ENCODE measurements around the gene TCP1.
"Not testable (repeated sequence)": the region's sequence is repeated elsewhere in the genome, so short reads cannot be mapped to it uniquely, and the experiment has no call there.

The TCP1 gene

GRCh38 chr6:159816775-159817174 lies 27.4 kb upstream of the TCP1 start:
- not testable (repeated sequence) for DNase-seq

DNA sequence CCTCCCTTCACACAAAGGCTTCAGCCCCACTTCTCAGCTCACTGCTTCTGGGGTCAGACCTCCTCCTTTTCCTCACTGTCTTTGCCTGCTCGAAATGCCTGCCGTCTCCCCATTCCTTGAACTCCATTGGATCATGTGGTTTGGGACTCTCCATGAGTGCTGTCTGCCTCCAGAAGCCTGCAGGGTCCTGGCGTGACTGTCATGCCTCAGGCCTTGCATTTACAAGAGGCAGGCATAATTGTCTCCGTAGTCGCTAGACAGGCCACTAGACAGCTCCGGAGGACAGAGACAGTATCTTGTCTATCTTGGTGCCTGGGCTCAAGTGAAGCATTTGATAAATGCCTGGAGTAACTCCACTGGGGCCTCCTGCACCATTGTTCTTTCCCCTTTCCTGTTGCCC lies 26.0 kb upstream of the TCP1 start:
- DNase-seq = no peak

GRCh38 chr6:159813781-159814180 lies 24.4 kb upstream of the TCP1 start:
- DNase-seq = no peak

DNA sequence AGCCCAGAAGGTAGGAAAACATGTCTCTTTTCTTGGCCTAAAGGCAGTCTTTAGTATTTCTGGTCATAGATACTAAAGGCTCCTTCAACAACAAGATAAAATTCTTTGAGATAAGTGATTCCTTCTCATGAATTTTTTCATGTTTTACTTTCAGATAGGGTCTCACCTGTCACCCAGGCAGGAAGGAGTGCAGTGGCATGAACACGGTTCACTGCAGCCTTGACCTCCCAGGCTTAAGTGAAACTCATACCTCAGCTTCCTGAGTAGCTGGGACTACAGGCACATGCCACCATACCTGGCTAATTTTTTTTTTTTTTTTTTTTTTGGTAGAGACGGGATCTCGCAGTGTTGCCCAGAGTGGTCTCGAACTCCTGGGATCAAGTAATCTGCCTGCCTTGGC lies 19.7 kb upstream of the TCP1 start:
- DNase-seq = no peak

- DNase-seq = no peak
Observed at GRCh38 chr6:159808647-159809046, 19.2 kb upstream of the TCP1 start.

DNA sequence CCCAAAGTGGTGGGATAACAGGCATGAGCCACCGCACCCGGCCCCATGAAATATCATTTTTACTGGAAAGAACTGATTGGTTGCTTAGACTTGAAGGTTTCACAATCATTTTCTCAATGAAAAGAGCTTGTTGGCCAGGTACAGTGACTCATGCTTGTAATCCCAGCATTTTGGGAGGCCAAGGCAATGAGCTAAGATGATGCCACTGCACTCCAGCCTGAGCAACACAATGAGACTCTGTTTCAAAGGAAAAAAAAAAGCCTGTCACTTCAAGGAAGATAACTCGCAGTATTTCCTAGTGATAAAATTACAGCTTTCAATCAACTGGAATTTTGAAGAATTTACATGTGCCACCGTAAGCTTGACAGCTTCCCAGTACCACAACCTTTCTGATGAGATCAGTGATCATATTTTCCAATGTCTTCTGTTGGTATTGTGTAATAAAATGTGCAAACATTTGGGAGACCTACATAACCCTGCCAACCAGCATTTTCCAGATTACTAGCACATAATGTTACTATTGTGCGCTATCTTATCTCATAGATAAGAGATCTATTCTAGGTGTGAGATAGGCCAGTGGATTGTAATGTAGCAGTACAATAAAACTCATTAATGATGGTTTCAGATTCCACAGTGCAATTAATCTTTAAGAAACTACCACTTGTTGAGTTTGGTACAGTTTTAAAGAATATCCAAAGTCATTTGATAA lies 17.9 kb upstream of the TCP1 start:
- DNase-seq = no peak

DNA sequence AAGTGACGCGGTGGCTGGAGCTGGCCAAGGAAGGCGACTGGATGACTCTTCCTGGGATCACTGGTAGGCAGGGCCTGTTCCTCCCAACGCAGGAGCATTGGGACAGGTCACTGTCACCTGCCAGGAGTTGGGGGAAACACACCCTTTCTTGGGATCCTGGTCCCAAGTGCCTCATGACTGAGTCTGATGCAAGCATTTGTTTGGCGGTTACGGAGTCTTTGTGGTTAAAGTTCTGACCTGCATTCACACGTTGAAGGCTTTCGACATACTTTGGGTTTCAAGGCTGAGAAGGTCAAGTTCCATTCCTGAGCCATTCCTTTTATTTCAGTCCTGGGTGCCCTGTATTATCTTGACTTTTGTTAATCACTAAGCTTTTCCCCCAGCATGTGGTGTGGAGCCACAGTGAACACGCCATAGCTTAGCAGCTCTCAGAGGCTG lies 16.6 kb upstream of the TCP1 start:
- DNase-seq = no peak

GRCh38 chr6:159805440-159806020 lies 16.1 kb upstream of the TCP1 start:
- no peak for DNase-seq

GRCh38 chr6:159804504-159804903 lies 15.1 kb upstream of the TCP1 start:
- DNase-seq = no peak

DNA sequence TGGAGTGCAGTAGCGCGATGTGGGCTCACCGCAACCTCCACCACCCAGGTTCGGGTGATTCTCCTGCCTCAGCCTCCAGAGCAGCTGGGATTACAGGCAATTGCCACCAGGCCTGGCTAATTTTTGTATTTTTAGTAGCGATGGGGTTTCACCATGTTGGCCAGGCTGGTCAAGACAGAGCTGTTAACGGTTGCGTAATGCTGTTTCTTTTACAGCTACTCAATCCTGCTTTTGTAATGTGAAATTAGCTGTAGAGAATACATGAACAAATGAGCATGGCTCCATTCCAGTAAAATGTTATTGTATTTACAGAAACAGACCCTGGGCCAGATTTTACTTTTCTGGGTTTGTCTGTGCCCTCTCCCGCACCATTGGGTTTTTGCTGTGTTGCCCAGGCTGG lies 12.5 kb upstream of the TCP1 start:
- no peak for DNase-seq

DNA sequence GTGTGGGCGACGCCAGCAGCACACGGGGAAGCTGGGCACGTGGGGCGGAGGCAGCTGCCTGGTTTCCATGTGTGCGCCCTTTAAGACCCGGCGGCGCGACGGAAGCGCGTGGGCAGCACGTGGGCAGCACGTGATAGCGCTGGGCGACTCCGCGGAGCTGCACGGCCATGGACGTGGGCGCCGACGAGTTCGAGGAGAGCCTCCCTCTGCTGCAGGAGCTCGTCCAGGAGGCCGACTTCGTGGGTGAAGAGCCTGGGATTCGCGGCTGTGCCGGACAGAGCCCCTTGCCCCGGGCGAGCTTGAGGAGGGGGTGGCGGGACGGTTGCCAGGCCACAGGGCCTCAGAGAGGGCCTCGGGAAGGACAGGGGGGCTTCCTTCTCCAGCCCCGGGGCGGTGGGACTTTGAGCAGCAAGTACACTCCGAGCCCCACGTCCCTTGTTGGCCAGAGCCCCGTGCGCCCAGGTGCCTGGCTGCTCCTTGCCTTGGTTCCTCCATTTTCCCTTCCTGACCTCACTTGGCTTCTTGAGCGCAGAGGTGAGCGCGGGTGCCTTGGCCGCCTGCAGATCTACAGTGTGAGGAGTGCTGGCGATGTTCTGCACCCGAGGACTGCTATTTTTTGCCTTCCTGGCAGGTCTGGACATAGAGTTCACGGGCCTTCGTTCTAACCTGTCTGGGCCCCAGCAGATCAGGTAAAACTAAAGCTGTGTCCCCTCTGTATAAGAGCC lies 10.9 kb upstream of the TCP1 start, which contains the start of gene PNLDC1:
Gene PNLDC1 (plus strand): TSS at position 136 of the 725 bp plus-strand sequence. CDS start 32 bp downstream, at position 168.
- no peak for DNase-seq

GRCh38 chr6:159797554-159797953 lies 8.2 kb upstream of the TCP1 start:
- no peak for DNase-seq

DNA sequence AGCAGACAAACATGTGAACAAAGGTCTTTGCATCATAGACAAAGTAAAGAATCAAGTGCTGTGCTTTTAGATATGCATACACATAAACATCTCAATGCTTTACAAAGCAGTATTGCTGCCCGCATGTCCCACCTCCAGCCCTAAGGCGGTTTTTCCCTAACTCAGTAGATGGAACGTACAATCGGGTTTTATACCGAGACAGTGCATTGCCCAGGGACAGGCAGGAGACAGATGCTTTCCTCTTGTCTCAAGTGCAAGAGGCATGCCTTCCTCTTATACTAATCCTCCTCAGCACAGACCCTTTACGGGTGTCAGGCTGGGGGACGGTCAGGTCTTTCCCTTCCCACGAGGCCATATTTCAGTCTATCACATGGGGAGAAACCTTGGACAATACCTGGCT lies 5.6 kb upstream of the TCP1 start:
- DNase-seq = not testable (repeated sequence)

DNA sequence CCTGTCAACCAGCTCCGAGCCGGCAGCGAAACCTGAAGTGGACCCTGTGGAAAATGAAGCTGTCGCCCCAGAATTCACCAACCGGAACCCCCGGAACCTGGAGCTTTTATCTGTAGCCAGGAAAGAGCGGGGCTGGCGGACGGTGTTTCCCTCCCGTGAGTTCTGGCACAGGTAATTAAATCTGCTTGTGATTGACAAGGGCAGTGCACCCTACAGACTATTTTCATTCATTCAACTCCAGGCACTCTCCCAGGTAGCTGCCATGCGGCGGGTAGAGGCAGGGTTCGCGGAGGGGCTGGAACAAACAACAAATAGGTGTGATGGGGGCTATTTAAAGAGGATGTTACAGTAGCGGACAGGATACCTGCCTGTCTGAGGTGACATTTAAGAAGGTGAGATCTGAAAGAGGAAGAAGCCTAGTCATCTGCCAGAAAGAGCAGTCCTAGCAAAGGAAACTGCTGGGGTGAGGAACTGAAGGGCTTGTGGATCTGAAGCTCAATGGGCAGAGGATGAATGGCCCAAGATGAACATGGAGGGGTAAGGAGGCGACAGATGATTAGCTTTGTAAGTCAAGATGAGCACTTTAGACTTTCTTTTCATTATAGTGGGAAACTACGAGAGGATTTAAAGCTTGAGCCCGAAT lies 1.7 kb upstream of the TCP1 start:
- no peak for DNase-seq

GRCh38 chr6:159790149-159790955 lies 950 bp upstream of the TCP1 start, which contains the start of gene MRPL18:
Gene MRPL18 (plus strand): TSS chr6:159790467. CDS start chr6:159790588, 121 bp downstream.
- peak; percentile 85 for DNase-seq

DNA sequence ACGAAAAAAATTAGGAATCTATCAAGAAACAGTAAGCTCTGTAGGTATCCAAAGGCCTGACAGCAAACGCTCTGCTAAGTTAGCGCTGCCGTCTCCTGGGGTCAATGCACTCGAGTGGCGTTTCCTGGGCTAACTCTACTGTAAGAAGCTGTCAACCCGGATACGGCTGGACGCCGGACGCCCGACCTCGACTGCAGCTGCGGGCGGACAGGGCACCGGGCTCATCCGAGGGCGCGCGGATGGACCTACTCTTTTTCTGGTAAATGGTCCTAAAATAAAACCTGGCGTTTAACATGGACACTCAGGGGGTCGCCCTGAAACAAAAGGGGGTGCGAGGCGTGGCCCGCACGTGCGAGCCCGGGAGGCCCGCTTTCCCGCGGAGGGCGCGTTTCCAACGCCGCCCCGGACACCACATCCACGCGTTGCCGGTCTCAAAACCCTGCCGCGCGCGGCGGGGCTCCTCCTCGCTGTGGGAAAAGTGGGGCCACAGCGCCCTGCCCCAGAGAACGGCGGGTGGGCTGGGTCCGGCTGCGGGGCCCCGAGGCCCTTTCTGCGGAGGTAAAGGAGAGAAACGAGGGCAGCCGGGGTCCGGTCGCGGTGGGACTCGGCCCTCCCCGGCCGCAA lies 537 bp downstream of the TCP1 start:
- peak; percentile 9 for DNase-seq

DNA sequence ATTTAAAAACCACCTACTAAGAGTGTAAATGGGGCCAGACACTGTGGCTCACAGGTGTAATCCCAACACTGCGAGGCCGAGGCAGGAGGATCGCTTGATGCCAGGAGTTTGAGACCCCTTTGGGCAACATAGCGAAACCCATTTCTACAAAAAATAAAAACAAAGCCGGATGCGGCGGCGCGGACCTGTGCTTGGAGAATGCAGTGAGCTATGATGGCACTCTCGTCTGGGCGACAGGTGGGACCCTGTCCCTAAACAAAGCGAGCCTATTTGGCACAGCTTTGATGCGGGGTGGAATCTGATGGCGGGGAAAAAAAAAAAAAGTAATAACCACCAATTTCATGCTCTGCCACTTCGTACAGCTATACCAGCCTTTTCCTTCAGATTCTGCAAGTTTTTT lies 1.1 kb downstream of the TCP1 start:
- no peak for DNase-seq

DNA sequence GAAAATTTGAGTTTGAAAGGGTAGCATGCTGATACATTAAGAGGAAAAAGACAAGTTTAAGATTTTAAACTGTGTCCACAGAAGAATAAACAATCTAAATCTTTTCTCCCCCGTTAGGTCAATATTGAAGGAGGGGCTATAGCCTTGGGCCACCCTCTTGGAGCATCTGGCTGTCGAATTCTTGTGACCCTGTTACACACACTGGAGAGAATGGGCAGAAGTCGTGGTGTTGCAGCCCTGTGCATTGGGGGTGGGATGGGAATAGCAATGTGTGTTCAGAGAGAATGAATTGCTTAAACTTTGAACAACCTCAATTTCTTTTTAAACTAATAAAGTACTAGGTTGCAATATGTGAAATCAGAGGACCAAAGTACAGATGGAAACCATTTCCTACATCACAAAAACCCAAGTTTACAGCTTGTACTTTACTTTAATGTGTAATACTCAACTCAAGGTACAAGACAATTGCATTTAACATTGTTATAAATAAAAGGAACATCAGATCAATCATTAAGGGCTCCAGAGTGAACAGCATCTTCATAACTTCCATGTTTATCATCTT lies 10.8 kb downstream of the TCP1 start:
- DNase-seq = no peak

DNA sequence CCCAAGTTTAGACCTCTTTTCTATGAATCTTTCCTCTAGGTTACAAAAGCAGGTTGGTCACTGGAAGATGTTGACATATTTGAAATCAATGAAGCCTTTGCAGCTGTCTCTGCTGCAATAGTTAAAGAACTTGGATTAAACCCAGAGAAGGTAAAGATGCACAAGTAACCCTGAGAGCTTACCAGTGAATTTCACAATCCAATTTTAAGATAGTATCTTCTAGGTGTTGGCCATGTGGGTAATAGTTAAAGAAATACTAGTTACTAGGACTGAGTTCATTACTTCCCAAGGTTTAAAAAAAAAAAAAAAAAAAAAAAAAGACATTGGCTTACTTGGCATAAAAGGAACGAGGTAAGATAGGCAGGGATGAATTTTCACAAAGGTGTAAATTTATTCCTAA lies 11.3 kb downstream of the TCP1 start:
- DNase-seq = no peak

DNA sequence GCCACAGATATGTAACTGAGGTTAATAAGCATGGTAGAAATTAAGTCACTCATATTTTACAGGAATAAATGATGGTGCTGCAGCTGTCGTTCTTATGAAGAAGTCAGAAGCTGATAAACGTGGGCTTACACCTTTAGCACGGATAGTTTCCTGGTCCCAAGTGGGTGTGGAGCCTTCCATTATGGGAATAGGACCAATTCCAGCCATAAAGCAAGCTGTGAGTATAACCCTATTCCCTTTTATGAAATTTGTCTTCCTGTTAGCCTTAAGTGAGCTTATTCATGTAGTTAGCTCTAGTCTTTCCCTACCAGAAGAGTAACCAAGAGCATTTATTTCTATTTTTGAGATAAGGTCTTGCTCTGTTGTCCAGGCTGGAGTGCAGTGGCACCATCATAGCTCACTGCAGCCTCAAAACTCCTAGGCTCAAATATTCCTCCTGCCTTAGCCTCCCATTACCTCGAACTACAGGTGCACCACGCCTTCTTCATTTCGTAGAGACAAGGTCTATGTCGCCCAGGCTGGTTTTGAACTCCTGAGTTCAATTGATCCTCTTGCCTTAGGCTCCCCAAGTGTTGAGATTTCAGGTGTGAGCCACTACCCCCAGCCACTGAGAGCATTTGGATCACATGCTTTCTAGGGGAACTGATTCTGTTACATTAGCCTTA lies 12.0 kb downstream of the TCP1 start:
- DNase-seq = no peak

- no peak for DNase-seq
Observed at GRCh38 chr6:159772196-159772595, 17.2 kb downstream of the TCP1 start.
